Keratinocyte (primary cell): ENCODE results near the gene MCF2L2.

Source experiments
- EZH2 ChIP-seq: IDR thresholded peaks from one replicate; pipeline ENCODE4 v1.6.1; 2012; ENCODE audit warnings: inconsistent platforms, mild to moderate bottlenecking, low read length, moderate library complexity
- TF ChIP-seq, protein P1 (sequence below), 3 experiments: IDR thresholded peaks in 1 of 3; conservative IDR thresholded peaks in 1 of 3; optimal IDR thresholded peaks in 1 of 3; 2 replicates in 2 of 3; 3 replicates in 1 of 3; pipeline versions ENCODE3 to v1.5.1; 2011; ENCODE audit warnings: low read length in 3 of 3, mild to moderate bottlenecking in 3 of 3, moderate library complexity in 2 of 3, control low read depth in 1 of 3, inconsistent platforms in 1 of 3; ENCODE audit not compliant: insufficient read depth in 2 of 3; ENCODE audit errors: extremely low read depth in 1 of 3

DNA sequence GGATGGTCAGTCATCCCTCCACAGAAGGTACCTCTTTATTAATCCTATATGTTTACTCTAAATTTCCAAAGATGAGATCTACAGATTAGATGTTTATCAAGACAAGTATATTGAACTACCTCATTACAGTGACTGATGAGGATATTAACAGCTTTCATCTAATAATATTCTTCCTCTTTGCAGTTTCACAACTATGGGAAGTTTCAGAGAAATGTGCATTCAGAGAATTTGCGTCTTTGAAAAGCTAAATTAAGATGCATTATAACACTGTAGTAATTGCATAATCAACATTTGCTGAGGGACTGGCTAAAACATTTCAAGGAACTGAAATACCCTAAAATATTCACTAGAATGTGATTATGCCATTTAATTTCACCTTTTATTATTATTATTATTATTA lies 46.7 kb downstream of the MCF2L2 start:
- TF ChIP-seq, protein P1, sequence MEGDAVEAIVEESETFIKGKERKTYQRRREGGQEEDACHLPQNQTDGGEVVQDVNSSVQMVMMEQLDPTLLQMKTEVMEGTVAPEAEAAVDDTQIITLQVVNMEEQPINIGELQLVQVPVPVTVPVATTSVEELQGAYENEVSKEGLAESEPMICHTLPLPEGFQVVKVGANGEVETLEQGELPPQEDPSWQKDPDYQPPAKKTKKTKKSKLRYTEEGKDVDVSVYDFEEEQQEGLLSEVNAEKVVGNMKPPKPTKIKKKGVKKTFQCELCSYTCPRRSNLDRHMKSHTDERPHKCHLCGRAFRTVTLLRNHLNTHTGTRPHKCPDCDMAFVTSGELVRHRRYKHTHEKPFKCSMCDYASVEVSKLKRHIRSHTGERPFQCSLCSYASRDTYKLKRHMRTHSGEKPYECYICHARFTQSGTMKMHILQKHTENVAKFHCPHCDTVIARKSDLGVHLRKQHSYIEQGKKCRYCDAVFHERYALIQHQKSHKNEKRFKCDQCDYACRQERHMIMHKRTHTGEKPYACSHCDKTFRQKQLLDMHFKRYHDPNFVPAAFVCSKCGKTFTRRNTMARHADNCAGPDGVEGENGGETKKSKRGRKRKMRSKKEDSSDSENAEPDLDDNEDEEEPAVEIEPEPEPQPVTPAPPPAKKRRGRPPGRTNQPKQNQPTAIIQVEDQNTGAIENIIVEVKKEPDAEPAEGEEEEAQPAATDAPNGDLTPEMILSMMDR (optimal IDR thresholded peaks at IDR 0.05 in 1 of 3, IDR thresholded peaks at IDR 0.05 in 1 of 3, conservative IDR thresholded peaks at IDR 0.05 in 1 of 3; ENCODE audit: extremely low read depth in 1 of 3, insufficient read depth in 2 of 3, low read length in 3 of 3): no peak
- TF ChIP-seq EZH2: no peak
